IPS DF 6.9 (cell line): Measurements from ENCODE around the gene ABCD1.
"Not testable (repeated sequence)": the region's sequence is repeated elsewhere in the genome, so short reads cannot be mapped to it uniquely, and the experiment has no call there.

ENCODE experiments used
- DNase-seq: peaks from one replicate; pipeline ENCODE4 v3.0.0-alpha.2; 2013; ENCODE audit warnings: low read depth, low spot score
- H3K27ac ChIP-seq: one replicate; pipeline ENCODE4 v1.5.1; 2013; ENCODE audit warnings: low read length, control low read depth
- H3K27me3 ChIP-seq: 2 replicates; pipeline ENCODE4 v1.6.1; 2013; ENCODE audit warnings: mild to moderate bottlenecking, low read length; ENCODE audit not compliant: control insufficient read depth, insufficient read depth
- H3K36me3 ChIP-seq: 2 replicates; pipeline ENCODE4 v1.6.1; 2013; ENCODE audit warnings: low read length; ENCODE audit not compliant: control insufficient read depth, insufficient read depth
- H3K4me1 ChIP-seq: 2 replicates; pipeline ENCODE4 v1.6.1; 2013; ENCODE audit warnings: low read length; ENCODE audit not compliant: control insufficient read depth, insufficient read depth
- H3K4me3 ChIP-seq: 2 replicates; pipeline ENCODE4 v1.5.1; 2013; ENCODE audit warnings: mild to moderate bottlenecking, low read length
- H3K9me3 ChIP-seq: 2 replicates; pipeline ENCODE4 v1.6.1; 2013; ENCODE audit warnings: low read length, inconsistent platforms; ENCODE audit not compliant: control insufficient read depth, insufficient read depth
- WGBS: extraction: QIAGEN DNeasy Blood & Tissue Kit; methylation state at CpG from one replicate; pipeline ENCODE4 v1.1.7; 2013; ENCODE audit warnings: mixed read lengths, missing lambda C conversion rate; ENCODE audit not compliant: insufficient read length, insufficient coverage; 5-methylcytosine and 5-hydroxymethylcytosine counted together

ABCD1 gene

GRCh38 chrX:153701706-153702105, 22.9 kb upstream of the ABCD1 start:
- H3K4me3 ChIP-seq = no peak overlapping the region
- no peaks in the 10 kb centered on the region for H3K4me1 ChIP-seq
- no peaks in the 10 kb centered on the region for H3K27me3 ChIP-seq
- WGBS = no CpG with 5 or more reads among the region's 12 CpGs
- H3K27ac ChIP-seq = no peak overlapping the region
- no peak for DNase-seq
- H3K9me3 ChIP-seq = no peaks in the 10 kb centered on the region
- peaks cover 14% of the 10 kb centered on the region; the same call in 1 of the 2 replicates for H3K36me3 ChIP-seq

DNA sequence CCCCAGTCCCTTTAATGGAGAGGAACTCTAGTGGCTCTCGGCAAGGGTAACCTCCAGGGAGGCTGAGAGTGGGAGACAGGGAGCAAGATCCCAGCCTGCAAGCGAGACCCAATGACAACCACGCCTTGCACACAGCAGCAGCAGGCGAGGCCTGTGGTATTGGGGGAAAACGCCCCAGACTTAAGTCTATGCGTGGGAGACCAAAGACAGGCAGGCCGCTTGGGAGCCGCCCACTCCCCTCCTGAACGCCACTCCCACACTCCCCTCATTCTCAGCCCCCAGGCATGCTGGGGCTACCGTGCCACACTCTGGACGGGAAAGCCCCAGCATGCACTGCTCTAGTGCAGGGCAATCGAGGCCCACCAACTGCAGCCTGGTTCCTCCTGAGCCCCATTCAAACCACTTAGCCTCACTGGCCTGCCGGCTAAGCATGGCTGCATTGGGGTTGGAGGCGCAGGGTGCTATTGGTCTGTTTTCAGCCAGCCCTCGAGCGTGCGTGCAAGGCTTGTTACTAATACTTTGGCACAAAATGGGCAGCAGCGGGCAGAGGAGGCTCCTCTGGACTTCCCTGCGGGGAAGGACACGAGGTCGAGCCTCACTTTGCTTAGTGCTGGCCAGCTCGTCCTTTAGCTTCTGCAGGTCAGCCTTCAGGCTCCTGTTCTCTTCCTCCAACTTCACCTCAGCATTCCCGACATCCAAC, 22.2 kb upstream of the ABCD1 start:
- WGBS = no CpG with 5 or more reads among the region's 23 CpGs
- Histone ChIP-seq H3K27me3 (no peaks in the 10 kb centered on the region), H3K4me1 (no peaks in the 10 kb centered on the region), H3K36me3 (peaks cover 14% of the 10 kb centered on the region; the same call in 1 of the 2 replicates), H3K4me3 (no peak overlapping the region), H3K27ac (no peak overlapping the region), H3K9me3 (no peaks in the 10 kb centered on the region)
- no peak for DNase-seq

DNA sequence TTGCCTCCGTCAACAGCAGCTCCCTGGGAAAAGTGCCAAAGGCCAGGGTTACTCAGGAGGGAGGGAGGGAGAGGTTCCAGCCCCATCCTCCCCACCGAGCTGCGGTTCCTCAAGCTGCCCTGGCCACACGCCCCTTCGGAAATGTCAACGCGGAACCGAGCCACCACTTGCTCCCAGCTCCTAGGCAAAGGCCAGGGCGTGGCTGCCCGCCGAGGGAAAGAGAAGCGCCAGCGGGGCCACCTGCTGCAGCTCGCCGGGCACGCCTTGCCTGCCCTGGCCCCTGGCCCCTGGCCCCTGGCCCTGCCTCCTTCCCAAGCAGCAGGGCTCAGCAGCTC, 21.7 kb upstream of the ABCD1 start:
- WGBS = no CpG with 5 or more reads among the region's 16 CpGs
- peaks cover 14% of the 10 kb centered on the region; the same call in 1 of the 2 replicates for H3K36me3 ChIP-seq
- H3K4me3 ChIP-seq = no peak overlapping the region
- DNase-seq = no peak
- H3K27ac ChIP-seq = no peak overlapping the region
- no peaks in the 10 kb centered on the region for H3K4me1 ChIP-seq
- no peaks in the 10 kb centered on the region for H3K9me3 ChIP-seq
- no peaks in the 10 kb centered on the region for H3K27me3 ChIP-seq

DNA sequence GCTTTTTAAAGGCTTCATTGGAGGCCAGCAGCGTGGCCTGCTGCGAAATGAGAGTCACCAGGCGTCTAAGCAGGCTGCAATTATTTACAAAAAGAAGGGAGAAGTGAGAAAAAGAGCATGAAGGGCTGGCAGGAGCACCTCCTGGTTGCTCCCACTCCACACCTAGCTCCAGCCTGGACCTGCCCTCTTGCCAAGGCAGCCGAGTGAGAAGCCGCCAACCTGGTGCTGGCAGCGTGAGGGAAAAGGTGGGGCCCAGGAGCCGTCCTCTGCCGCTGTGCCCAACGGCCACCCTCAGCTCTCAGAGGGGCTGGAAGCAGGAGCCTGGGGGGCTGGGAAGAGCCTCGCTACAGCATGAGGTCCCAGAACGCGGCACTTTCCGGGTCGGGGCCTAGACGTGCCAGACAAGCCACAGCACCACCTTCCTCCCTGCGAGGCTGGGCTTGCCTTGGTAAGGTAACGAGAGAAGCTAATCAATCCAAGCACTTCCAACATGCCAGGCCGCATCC, 20.6 kb upstream of the ABCD1 start:
- H3K4me3 ChIP-seq = no peak overlapping the region
- no peaks in the 10 kb centered on the region for H3K27me3 ChIP-seq
- no peak for DNase-seq
- H3K4me1 ChIP-seq = no peaks in the 10 kb centered on the region
- H3K9me3 ChIP-seq = no peaks in the 10 kb centered on the region
- H3K36me3 ChIP-seq = peaks cover 14% of the 10 kb centered on the region; the same call in 1 of the 2 replicates
- WGBS = no CpG with 5 or more reads among the region's 18 CpGs
- H3K27ac ChIP-seq = no peak overlapping the region

GRCh38 chrX:153704631-153705402, 19.8 kb upstream of the ABCD1 start:
- WGBS = no CpG with 5 or more reads among the region's 12 CpGs
- H3K27ac ChIP-seq, H3K4me1 ChIP-seq, H3K4me3 ChIP-seq, H3K27me3 ChIP-seq, H3K9me3 ChIP-seq, DNase-seq: not testable (repeated sequence)
- H3K36me3 ChIP-seq = peaks cover 14% of the 10 kb centered on the region; the same call in 1 of the 2 replicates

GRCh38 chrX:153705403-153706060, 19.1 kb upstream of the ABCD1 start:
- H3K4me1 ChIP-seq, H3K4me3 ChIP-seq, H3K27me3 ChIP-seq, H3K9me3 ChIP-seq, DNase-seq, H3K27ac ChIP-seq: not testable (repeated sequence)
- H3K36me3 ChIP-seq = peaks cover 13% of the 10 kb centered on the region; the same call in 1 of the 2 replicates
- WGBS = no CpG with 5 or more reads among the region's 18 CpGs

- H3K4me1 ChIP-seq = no peaks in the 10 kb centered on the region
- no CpG with 5 or more reads among the region's 9 CpGs for whole genome bisulfite sequencing
- no peaks in the 10 kb centered on the region for H3K9me3 ChIP-seq
- H3K36me3 ChIP-seq = peaks cover 6% of the 10 kb centered on the region; the same call in 1 of the 2 replicates
- no peak for DNase-seq
- no peak overlapping the region for H3K27ac ChIP-seq
- H3K4me3 ChIP-seq = no peak overlapping the region
- H3K27me3 ChIP-seq = no peaks in the 10 kb centered on the region
Observed at GRCh38 chrX:153706799-153707198, 17.9 kb upstream of the ABCD1 start.

DNA sequence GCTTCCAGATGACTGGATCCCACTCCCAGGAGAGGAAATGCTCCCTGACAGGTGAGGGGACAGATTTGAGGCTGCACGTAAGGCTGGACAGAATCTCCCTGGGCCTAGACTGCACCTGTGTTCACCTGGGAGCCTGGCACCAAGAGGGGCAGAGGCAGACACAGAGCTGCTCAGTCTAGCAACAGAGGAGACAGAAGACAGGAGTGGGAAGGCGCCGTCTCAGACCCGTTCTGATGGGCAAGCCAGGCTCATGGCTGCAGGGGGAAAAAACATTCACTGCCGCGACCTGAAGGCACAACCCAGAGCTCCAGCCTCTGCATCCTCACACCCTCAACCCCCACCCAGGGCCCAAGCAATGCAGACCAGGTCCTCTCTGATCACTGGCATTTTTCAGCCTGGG, 17.2 kb upstream of the ABCD1 start:
- DNase-seq = no peak
- Histone ChIP-seq H3K4me3 (no peak overlapping the region), H3K27ac (no peak overlapping the region), H3K27me3 (no peaks in the 10 kb centered on the region), H3K36me3 (peaks cover 5% of the 10 kb centered on the region; the same call in 1 of the 2 replicates), H3K4me1 (no peaks in the 10 kb centered on the region), H3K9me3 (no peaks in the 10 kb centered on the region)
- WGBS = no CpG with 5 or more reads among the region's 6 CpGs

DNA sequence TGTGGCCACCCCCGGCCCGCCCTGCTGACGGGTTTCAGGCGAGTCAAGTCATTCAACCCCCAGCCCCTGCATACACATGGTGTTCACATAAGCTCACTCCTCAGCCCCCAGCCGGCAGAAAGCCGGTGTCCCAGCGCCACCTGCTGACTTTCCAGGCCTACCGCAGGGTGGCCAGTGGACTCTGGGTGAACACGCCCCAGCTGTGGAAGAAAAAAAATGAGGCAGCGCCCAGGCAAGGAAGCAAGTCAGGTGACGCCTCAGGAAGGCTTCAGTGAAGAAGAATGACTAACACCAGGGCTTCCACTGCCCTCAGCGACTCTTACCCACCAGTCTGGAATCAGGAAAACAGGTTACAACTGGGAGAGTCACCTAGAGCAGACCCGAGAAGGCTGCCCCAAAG, 16.2 kb upstream of the ABCD1 start:
- Histone ChIP-seq H3K36me3 (peaks cover 3% of the 10 kb centered on the region; the same call in 1 of the 2 replicates), H3K4me3 (no peak overlapping the region), H3K9me3 (no peaks in the 10 kb centered on the region), H3K27ac (no peak overlapping the region), H3K4me1 (no peaks in the 10 kb centered on the region), H3K27me3 (no peaks in the 10 kb centered on the region)
- no CpG with 5 or more reads among the region's 13 CpGs for WGBS
- no peak for DNase-seq
